HG02981 (cell line): ENCODE data around the gene CTAGE15.
"Not testable (repeated sequence)": the region's sequence is repeated elsewhere in the genome, so short reads cannot be mapped to it uniquely, and the experiment has no call there.

Experiments used
- ATAC-seq: cut with Tn5 transposase; IDR thresholded peaks from one replicate; pipeline ENCODE4 v1.9.1; 2021; ENCODE audit warnings: mild to moderate bottlenecking, moderate library complexity; ENCODE audit not compliant: unreplicated experiment

The CTAGE15 gene

DNA sequence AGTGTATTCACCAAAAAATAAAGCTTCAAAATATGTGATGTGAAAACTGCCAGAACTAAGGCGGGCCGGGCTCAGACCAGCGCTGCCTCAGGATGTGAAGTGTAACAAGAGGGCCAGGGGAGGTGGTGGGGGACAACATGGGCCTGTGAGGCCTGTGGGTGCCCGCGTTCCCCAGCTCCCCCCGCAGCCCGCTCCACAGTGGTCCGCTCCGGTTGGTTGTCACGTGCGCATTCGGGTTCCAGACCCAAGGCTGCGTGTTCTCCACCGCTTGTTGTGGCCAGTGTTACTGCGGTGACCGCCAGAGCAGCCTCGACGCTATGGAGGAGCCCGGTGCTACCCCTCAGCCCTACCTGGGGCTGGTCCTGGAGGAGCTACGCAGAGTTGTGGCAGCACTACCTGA, at the start of gene CTAGE15:
Gene CTAGE15 (plus strand): TSS at position 301 of the 400 bp plus-strand sequence. CDS start 17 bp downstream, at position 318.
- ATAC-seq: not testable (repeated sequence)

DNA sequence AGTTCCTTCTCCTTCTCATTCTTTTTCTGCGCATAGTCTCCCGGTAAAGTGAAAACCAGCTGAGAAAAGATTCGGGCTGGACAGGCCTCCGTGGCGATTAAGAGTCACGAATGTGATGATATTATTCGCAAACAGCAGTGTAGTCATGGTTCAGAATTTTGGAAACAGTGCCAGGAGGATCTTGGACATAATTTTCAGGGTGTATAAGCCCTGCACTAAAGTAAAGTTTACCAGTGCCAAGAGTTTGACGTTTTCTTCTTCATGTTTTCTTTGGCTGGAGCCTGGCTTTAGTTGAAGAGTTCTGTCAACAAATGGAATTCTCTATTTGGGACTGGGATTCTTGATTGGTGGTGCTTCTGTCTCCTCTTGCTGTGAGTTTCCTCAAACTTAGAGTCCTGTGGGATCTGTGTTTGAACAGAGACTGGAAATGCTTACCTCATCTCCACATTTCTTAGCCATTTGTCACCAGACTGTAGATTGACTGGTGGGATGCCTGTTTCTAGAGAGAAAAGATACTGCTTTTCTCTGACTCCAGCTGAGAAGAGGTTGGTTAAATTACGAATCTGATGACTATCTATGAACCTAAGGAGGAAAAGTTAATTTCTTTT, 49.2 kb upstream of the CTAGE15 start:
- not testable (repeated sequence) for ATAC-seq

DNA sequence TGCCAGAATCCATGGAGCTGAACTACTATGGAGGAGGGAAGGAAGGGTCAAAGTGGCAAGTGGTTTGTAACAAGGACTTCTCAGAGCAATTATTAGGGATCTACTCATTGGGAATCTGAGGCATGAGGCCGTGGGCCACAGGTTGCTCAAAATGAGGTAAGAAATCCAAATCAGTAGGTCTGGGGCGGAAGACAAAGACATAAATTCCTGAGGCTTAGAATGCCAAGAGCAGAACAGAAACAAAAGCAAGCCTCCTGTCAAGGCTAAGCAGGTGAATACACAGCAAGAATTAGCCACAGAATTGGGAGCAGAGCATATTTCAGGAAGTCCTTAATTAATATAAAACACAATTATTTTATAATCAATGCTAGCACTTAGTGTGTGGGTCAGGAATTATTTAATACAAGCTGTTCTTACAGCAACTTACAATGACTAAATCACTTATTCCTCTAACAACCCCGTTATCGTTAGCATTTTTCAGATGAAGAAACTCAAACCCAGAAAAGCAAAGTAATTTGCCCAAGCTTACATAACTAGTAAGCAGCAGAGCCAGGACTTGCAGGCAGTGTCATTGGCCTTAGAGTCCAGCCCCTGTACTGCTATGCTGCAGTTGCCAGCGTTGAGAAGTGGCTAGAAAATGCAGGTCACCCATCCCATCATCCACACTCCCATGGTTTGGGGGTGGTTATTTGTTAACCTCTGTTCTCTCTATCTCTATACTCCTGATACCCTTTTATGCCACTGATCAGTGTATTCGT, 40.3 kb upstream of the CTAGE15 start:
- ATAC-seq: not testable (repeated sequence)

DNA sequence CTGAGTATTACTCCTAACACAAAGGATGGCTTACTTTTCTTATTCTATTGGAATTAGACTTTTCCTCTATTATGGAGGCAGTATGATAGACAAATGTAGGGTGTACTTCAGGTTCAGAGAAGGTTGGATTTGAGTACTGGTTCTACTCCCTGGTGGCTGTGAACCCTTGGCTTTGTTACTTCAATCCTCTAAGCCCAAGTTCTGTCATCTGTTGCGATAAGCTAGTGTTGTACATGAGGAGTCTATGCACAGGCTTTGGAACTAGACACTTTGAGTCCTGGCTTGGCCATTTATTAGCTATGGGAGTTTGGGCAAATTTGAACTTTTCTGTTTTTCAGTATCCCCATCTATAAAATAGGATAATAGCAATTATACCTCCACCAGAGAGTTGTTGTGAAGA, 39.7 kb upstream of the CTAGE15 start:
- ATAC-seq: not testable (repeated sequence)

- ATAC-seq: not testable (repeated sequence)
These were observed 38.3 kb upstream of the CTAGE15 start for GRCh38 chr7:143533213-143533839.

GRCh38 chr7:143536443-143536842, 35.2 kb upstream of the CTAGE15 start:
- not testable (repeated sequence) for ATAC-seq

- ATAC-seq: not testable (repeated sequence)
These were observed 28.1 kb upstream of the CTAGE15 start for GRCh38 chr7:143543288-143544038.

GRCh38 chr7:143555968-143556367, 15.6 kb upstream of the CTAGE15 start:
- ATAC-seq: not testable (repeated sequence)

GRCh38 chr7:143563306-143563705, 8.3 kb upstream of the CTAGE15 start:
- ATAC-seq: not testable (repeated sequence)

- ATAC-seq: not testable (repeated sequence)
These were observed 5.6 kb upstream of the CTAGE15 start for GRCh38 chr7:143566001-143566400.

DNA sequence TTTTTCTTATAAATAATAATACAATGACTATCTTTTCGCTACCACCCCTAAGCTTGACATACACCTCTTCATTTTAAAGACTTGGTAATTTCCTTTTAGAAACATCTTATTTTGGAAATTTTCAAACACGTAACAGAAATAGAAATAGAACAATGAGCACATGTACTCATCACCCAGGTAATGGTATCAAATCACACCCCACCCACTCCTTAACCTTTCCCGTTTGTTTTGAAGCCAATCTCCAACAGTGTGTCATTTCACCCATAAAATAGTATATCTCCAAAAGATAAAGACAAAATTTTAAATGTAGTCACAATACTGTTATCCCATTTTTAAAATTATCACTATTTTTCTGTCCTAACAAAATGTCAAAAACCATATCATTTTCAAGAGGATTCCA, 16.6 kb downstream of the CTAGE15 start:
- not testable (repeated sequence) for ATAC-seq

DNA sequence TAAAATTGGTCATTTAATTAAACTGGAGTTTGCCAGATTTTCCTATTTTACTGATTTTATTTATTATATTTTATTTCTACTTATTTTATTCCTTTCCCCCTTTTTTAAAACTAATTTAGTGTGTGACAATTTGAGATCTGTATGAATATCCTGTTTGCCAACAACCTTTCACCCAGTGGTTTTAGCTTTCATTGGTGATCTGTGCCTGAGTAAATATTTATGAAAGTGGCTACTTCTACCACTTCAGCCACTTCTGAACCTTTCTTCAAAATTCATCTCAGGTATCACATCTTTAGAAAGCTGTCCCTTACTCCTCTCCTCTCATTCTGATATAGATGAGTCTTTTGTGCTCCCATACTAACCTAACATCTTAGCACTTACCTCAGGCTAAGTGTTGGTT, 18.3 kb downstream of the CTAGE15 start:
- not testable (repeated sequence) for ATAC-seq

- ATAC-seq: not testable (repeated sequence)
These were observed 26.5 kb downstream of the CTAGE15 start for GRCh38 chr7:143598086-143598485.

GRCh38 chr7:143603549-143603948, 31.9 kb downstream of the CTAGE15 start:
- ATAC-seq: not testable (repeated sequence)

DNA sequence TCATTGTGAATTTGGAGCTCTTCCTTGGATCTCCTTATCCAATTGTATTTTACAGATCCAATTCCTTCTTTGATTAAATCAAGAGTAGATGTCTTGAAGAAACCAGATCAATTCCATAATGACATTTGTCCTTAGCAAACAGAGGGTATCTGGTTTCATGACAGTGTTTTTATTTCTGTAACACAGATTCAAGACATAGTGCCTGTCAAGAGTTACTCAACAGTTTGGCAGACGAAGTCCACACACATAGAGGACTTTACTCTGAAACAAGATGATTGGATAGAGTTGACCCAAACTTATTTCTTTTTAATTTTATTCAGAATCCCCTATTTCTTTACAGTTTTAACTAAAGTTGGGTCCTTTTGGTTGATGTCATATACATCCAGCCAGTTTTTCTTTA, 34.5 kb downstream of the CTAGE15 start:
- not testable (repeated sequence) for ATAC-seq

- not testable (repeated sequence) for ATAC-seq
These were observed 43.9 kb downstream of the CTAGE15 start for GRCh38 chr7:143615545-143615944.

- not testable (repeated sequence) for ATAC-seq
These were observed 45.6 kb downstream of the CTAGE15 start for GRCh38 chr7:143617204-143617603.

DNA sequence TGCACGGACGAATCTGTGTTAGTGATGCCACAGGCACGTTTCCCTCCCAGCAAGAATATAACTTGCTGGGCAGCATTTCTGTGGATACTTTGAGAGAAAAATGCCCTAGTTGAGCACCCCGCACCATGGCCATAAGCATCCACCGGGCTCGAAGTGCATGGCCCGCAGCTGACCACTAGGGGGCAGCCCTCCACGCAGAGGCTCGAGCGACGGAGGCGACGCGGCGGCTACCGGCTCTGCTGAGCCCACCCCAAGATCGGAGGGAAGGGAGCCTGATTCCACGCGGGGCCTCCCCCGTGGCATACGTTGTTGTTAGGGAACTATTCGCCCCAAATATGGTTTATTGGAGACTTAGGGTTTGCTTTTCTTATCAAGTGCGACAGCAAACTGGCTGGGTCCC, 48.5 kb downstream of the CTAGE15 start:
- peak; percentile 15 for ATAC-seq

- ATAC-seq: peak; percentile 87
These were observed 49.0 kb downstream of the CTAGE15 start, which contains the start of gene TCAF2 for GRCh38 chr7:143620646-143621045. TSS of gene TCAF2 (plus strand) at chr7:143620974.

GRCh38 chr7:143621175-143621574, 49.6 kb downstream of the CTAGE15 start:
- ATAC-seq: peak; percentile 34

DNA sequence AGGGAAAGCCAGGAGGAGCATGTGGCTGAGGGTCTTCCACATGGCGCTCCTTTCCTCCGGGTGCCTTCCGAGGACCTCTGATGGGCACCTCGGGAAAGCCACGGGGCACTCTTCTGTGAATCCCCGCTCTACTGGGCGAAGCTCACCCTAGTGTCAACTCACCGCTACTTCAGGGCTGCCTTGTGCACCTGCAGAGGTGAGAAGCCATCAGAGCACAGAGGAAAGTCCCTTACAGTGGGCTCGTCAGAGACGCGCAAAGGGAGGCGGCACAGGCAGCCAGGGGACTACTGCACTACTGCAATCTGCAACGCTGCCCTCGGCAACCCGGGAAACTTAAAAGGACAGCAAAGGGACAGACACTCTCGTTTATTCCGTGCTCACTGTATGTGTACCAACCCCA, 50.5 kb downstream of the CTAGE15 start:
- peak; percentile 36 for ATAC-seq
